Ishikawa (cell line): Measurements from ENCODE around the gene TJP2.

ENCODE experiments used
- EGR1 ChIP-seq: IDR thresholded peaks from 2 replicates; pipeline ENCODE4 v1.6.1; 2012
- EP300 ChIP-seq: IDR thresholded peaks from 2 replicates; pipeline ENCODE4 v1.6.1; 2012; ENCODE audit warnings: borderline replicate concordance
- RAD21 ChIP-seq: IDR thresholded peaks from 2 replicates; pipeline ENCODE4 v1.6.1; 2012; ENCODE audit warnings: low read depth
- REST ChIP-seq: IDR thresholded peaks from 2 replicates; pipeline ENCODE4 v1.6.1; 2012; ENCODE audit warnings: low read depth, mild to moderate bottlenecking
- TAF1 ChIP-seq: IDR thresholded peaks from 2 replicates; pipeline ENCODE4 v1.6.1; 2012; ENCODE audit warnings: low read depth, mild to moderate bottlenecking
- YY1 ChIP-seq: IDR thresholded peaks from 2 replicates; pipeline ENCODE4 v1.6.1; 2012; ENCODE audit warnings: low read depth
- ZBTB7A ChIP-seq: IDR thresholded peaks from 2 replicates; pipeline ENCODE4 v1.6.1; 2012; ENCODE audit warnings: low read depth

GRCh38 chr9:69248005-69248404, 73.9 kb downstream of the TJP2 start:
- TF ChIP-seq TAF1: no peak
- no peak for TF ChIP-seq REST
- no peak for TF ChIP-seq RAD21
- no peak for TF ChIP-seq YY1
- TF ChIP-seq ZBTB7A: no peak
- TF ChIP-seq EGR1: no peak
- no peak for TF ChIP-seq EP300
